ENCODE measurements around the gene TMEFF1. TPM values are rescaled to one million over a fixed set of nuclear protein-coding genes. Genes with fewer than 3 reads are reported as not detected.

Gene TMEFF1
- total and polyA plus RNA-seq, 2 of the 8 experiments (the other 6 are each of a cell fraction or from before 2014, with no cell fraction given), result 13.5 to 68.2 TPM

GRCh38 chr9:100488177-100488576 is 15.2 kb downstream of the TMEFF1 start (continued):
- TF ChIP-seq CHD7 (IDR thresholded peaks at IDR 0.05; ENCODE audit: insufficient replicate concordance, low read length), result no peak
- TF ChIP-seq CREB1 (IDR thresholded peaks at IDR 0.05), result no peak
- TF ChIP-seq RXRA (IDR thresholded peaks at IDR 0.05; ENCODE audit: insufficient read depth, low read depth, low read length), result no peak
- TF ChIP-seq GABPA (IDR thresholded peaks at IDR 0.05; ENCODE audit: borderline replicate concordance, insufficient read depth, low read length), result no peak
- TF ChIP-seq SP1 (IDR thresholded peaks at IDR 0.05; ENCODE audit: low read depth, low read length), result no peak
- no peak for TF ChIP-seq SP4 (IDR thresholded peaks at IDR 0.05; ENCODE audit: low read length)
- no peak for TF ChIP-seq JUN (IDR thresholded peaks at IDR 0.05; ENCODE audit: low read depth, low read length)
- no peak for TF ChIP-seq ATF3 (IDR thresholded peaks at IDR 0.05; ENCODE audit: insufficient read depth, low read depth, low read length)
- TF ChIP-seq MAFK (IDR thresholded peaks at IDR 0.05; ENCODE audit: low read depth, low read length), result no peak
- no peak for TF ChIP-seq TBP (IDR thresholded peaks at IDR 0.05; ENCODE audit: low read depth, low read length)
- no peak for TF ChIP-seq RNF2 (IDR thresholded peaks at IDR 0.05; ENCODE audit: borderline replicate concordance, low read depth, low read length, missing control alignments, poor library complexity, severe bottlenecking)
- no peak for TF ChIP-seq SAP30 (IDR thresholded peaks at IDR 0.05; ENCODE audit: insufficient read depth, insufficient replicate concordance, low read length)
